ENCODE data around the gene UGT8. TPM values are rescaled to one million over a fixed set of nuclear protein-coding genes. Genes with fewer than 3 reads are reported as not detected.

The UGT8 gene
- total RNA-seq, 1 donor from 2014 or later, result 2.1 TPM

GRCh38 chr4:114677346-114677979, 78.9 kb downstream of the UGT8 start:
- Histone ChIP-seq H3K4me1 (ENCODE audit: control insufficient read depth in 3 of 3, insufficient read depth in 3 of 3, low read length in 3 of 3) (no peaks in the 10 kb centered on the region), H3K36me3 (ENCODE audit: control insufficient read depth in 3 of 3, insufficient read depth in 3 of 3, low read length in 3 of 3) (no peaks in the 10 kb centered on the region), H3K27ac (ENCODE audit: low read depth, low read length) (no peak overlapping the region), H3K9ac (ENCODE audit: low read depth in 1 of 3, low read length in 3 of 3) (no peak overlapping the region), H3K9me3 (ENCODE audit: control insufficient read depth in 3 of 3, low read length in 3 of 3) (no peaks in the 10 kb centered on the region), H3K27me3 (ENCODE audit: control insufficient read depth in 3 of 3, insufficient read depth in 3 of 3, low read length in 3 of 3) (no peaks in the 10 kb centered on the region), H3K4me3 (ENCODE audit: low read length in 3 of 3) (no peak overlapping the region)

DNA sequence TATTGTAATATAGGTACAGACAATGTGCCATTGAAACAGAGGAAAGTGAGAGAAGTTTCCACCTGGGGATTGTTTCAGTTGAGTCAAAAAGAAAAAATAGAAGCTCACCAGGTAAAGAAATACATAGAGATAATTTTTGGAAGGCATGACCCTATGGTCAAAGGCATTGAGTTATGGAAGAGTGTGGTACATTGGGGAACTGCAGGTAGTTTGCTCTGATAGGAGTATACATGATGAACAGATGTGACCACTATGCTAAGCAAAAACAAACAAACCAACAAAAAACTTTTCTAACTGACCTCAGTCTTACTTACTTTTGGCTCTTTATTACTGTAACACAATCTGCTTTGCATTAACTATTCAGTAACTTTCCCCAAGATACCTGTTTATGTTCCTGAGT, 85.9 kb downstream of the UGT8 start:
- Histone ChIP-seq H3K4me1 (ENCODE audit: control insufficient read depth in 3 of 3, insufficient read depth in 3 of 3, low read length in 3 of 3) (no peaks in the 10 kb centered on the region), H3K9me3 (ENCODE audit: control insufficient read depth in 3 of 3, low read length in 3 of 3) (no peaks in the 10 kb centered on the region), H3K27me3 (ENCODE audit: control insufficient read depth in 3 of 3, insufficient read depth in 3 of 3, low read length in 3 of 3) (no peaks in the 10 kb centered on the region), H3K9ac (ENCODE audit: low read depth in 1 of 3, low read length in 3 of 3) (no peak overlapping the region), H3K36me3 (ENCODE audit: control insufficient read depth in 3 of 3, insufficient read depth in 3 of 3, low read length in 3 of 3) (no peaks in the 10 kb centered on the region), H3K4me3 (ENCODE audit: low read length in 3 of 3) (no peak overlapping the region), H3K27ac (ENCODE audit: low read depth, low read length) (no peak overlapping the region)

GRCh38 chr4:114688059-114688458, 89.5 kb downstream of the UGT8 start:
- H3K36me3 ChIP-seq (ENCODE audit: control insufficient read depth in 3 of 3, insufficient read depth in 3 of 3, low read length in 3 of 3), result no peaks in the 10 kb centered on the region
- H3K9me3 ChIP-seq (ENCODE audit: control insufficient read depth in 3 of 3, low read length in 3 of 3), result no peaks in the 10 kb centered on the region

GRCh38 chr4:114690571-114690970, 92.0 kb downstream of the UGT8 start:
- H3K9me3 ChIP-seq (ENCODE audit: control insufficient read depth in 3 of 3, low read length in 3 of 3), result no peaks in the 10 kb centered on the region
- H3K4me3 ChIP-seq (ENCODE audit: low read length in 3 of 3), result no peak overlapping the region
- no peak overlapping the region for H3K27ac ChIP-seq (ENCODE audit: low read depth, low read length)
- H3K27me3 ChIP-seq (ENCODE audit: control insufficient read depth in 3 of 3, insufficient read depth in 3 of 3, low read length in 3 of 3), result no peaks in the 10 kb centered on the region
- H3K9ac ChIP-seq (ENCODE audit: low read depth in 1 of 3, low read length in 3 of 3), result no peak overlapping the region
- H3K4me1 ChIP-seq (ENCODE audit: control insufficient read depth in 3 of 3, insufficient read depth in 3 of 3, low read length in 3 of 3), result no peaks in the 10 kb centered on the region
- no peaks in the 10 kb centered on the region for H3K36me3 ChIP-seq (ENCODE audit: control insufficient read depth in 3 of 3, insufficient read depth in 3 of 3, low read length in 3 of 3)

More at GRCh38 chr4:114688059-114688458, 89.5 kb downstream of the UGT8 start:
- Histone ChIP-seq H3K9ac (ENCODE audit: low read depth in 1 of 3, low read length in 3 of 3) (no peak overlapping the region), H3K27me3 (ENCODE audit: control insufficient read depth in 3 of 3, insufficient read depth in 3 of 3, low read length in 3 of 3) (no peaks in the 10 kb centered on the region), H3K27ac (ENCODE audit: low read depth, low read length) (no peak overlapping the region), H3K4me3 (ENCODE audit: low read length in 3 of 3) (no peak overlapping the region), H3K4me1 (ENCODE audit: control insufficient read depth in 3 of 3, insufficient read depth in 3 of 3, low read length in 3 of 3) (no peaks in the 10 kb centered on the region)

GRCh38 chr4:114691865-114692264, 93.3 kb downstream of the UGT8 start:
- Histone ChIP-seq H3K4me3 (ENCODE audit: low read length in 3 of 3) (no peak overlapping the region), H3K27ac (ENCODE audit: low read depth, low read length) (no peak overlapping the region), H3K36me3 (ENCODE audit: control insufficient read depth in 3 of 3, insufficient read depth in 3 of 3, low read length in 3 of 3) (no peaks in the 10 kb centered on the region), H3K27me3 (ENCODE audit: control insufficient read depth in 3 of 3, insufficient read depth in 3 of 3, low read length in 3 of 3) (no peaks in the 10 kb centered on the region), H3K4me1 (ENCODE audit: control insufficient read depth in 3 of 3, insufficient read depth in 3 of 3, low read length in 3 of 3) (no peaks in the 10 kb centered on the region), H3K9me3 (ENCODE audit: control insufficient read depth in 3 of 3, low read length in 3 of 3) (no peaks in the 10 kb centered on the region), H3K9ac (ENCODE audit: low read depth in 1 of 3, low read length in 3 of 3) (no peak overlapping the region)

DNA sequence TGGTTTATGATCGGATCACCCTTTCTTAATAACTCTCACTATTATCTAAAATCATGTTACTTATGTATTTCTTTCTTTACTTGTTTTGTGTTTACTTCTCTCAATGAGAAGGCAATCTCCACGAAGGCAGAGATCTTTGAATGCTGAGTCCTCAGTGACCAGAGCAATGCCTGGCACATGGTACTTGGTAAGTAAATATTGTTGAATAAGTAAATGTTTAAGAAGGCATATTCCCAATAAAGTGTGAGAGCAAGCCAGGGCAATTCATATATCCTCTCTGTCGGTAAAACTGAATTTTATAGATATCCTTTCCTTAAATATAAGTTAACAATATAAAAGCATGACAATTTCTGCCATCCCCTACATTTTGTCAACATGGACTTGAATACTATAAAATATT, 94.4 kb downstream of the UGT8 start:
- no peaks in the 10 kb centered on the region for H3K27me3 ChIP-seq (ENCODE audit: control insufficient read depth in 3 of 3, insufficient read depth in 3 of 3, low read length in 3 of 3)
- no peak overlapping the region for H3K4me3 ChIP-seq (ENCODE audit: low read length in 3 of 3)
- no peaks in the 10 kb centered on the region for H3K9me3 ChIP-seq (ENCODE audit: control insufficient read depth in 3 of 3, low read length in 3 of 3)
- no peaks in the 10 kb centered on the region for H3K4me1 ChIP-seq (ENCODE audit: control insufficient read depth in 3 of 3, insufficient read depth in 3 of 3, low read length in 3 of 3)
- no peaks in the 10 kb centered on the region for H3K36me3 ChIP-seq (ENCODE audit: control insufficient read depth in 3 of 3, insufficient read depth in 3 of 3, low read length in 3 of 3)
- H3K27ac ChIP-seq (ENCODE audit: low read depth, low read length), result no peak overlapping the region
- H3K9ac ChIP-seq (ENCODE audit: low read depth in 1 of 3, low read length in 3 of 3), result no peak overlapping the region

DNA sequence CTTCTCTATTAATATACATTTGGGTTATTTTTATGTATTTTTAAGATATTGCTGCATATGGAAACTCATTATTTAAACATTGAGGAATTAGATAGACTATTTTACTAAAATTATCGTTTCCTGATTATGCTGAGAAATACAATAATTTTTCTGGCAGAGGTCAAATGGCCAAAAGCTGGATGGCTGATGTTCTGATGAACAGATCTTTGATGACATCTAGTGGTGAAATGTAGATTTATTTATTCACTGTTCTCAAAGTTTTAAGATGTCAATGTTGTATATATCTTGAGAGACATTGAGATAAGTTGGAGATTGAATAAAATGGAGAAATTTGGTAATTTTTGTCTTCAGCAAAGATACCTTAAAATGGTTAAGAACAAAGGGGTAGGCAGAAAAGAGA, 96.2 kb downstream of the UGT8 start:
- no peak overlapping the region for H3K27ac ChIP-seq (ENCODE audit: low read depth, low read length)
- no peaks in the 10 kb centered on the region for H3K36me3 ChIP-seq (ENCODE audit: control insufficient read depth in 3 of 3, insufficient read depth in 3 of 3, low read length in 3 of 3)
- no peaks in the 10 kb centered on the region for H3K27me3 ChIP-seq (ENCODE audit: control insufficient read depth in 3 of 3, insufficient read depth in 3 of 3, low read length in 3 of 3)
- H3K4me1 ChIP-seq (ENCODE audit: control insufficient read depth in 3 of 3, insufficient read depth in 3 of 3, low read length in 3 of 3), result no peaks in the 10 kb centered on the region
- H3K4me3 ChIP-seq (ENCODE audit: low read length in 3 of 3), result no peak overlapping the region
- no peak overlapping the region for H3K9ac ChIP-seq (ENCODE audit: low read depth in 1 of 3, low read length in 3 of 3)
- no peaks in the 10 kb centered on the region for H3K9me3 ChIP-seq (ENCODE audit: control insufficient read depth in 3 of 3, low read length in 3 of 3)

DNA sequence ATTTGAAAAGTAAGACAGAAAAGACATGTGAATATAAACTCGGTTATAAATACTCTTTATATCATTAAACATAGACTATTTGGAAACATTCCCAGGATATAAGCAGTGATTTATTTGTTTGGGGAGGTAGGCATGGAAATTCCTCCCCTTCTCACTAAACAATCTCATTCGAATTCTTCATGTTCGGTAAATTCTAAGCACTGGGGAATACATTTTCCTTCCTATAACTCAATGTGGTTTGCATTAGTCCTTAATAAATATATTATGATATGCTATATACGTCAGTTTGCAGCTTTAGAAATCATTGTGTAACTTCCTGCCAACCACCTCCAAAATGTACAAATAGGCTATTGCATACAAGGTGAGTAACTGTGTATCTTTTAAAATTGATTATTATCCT, 99.6 kb downstream of the UGT8 start:
- no peak overlapping the region for H3K27ac ChIP-seq (ENCODE audit: low read depth, low read length)
- no peaks in the 10 kb centered on the region for H3K9me3 ChIP-seq (ENCODE audit: control insufficient read depth in 3 of 3, low read length in 3 of 3)
- H3K36me3 ChIP-seq (ENCODE audit: control insufficient read depth in 3 of 3, insufficient read depth in 3 of 3, low read length in 3 of 3), result no peaks in the 10 kb centered on the region
- no peaks in the 10 kb centered on the region for H3K27me3 ChIP-seq (ENCODE audit: control insufficient read depth in 3 of 3, insufficient read depth in 3 of 3, low read length in 3 of 3)
- no peak overlapping the region for H3K9ac ChIP-seq (ENCODE audit: low read depth in 1 of 3, low read length in 3 of 3)
- no peaks in the 10 kb centered on the region for H3K4me1 ChIP-seq (ENCODE audit: control insufficient read depth in 3 of 3, insufficient read depth in 3 of 3, low read length in 3 of 3)
- H3K4me3 ChIP-seq (ENCODE audit: low read length in 3 of 3), result no peak overlapping the region

- H3K27me3 ChIP-seq (ENCODE audit: control insufficient read depth in 3 of 3, insufficient read depth in 3 of 3, low read length in 3 of 3), result no peaks in the 10 kb centered on the region
- H3K36me3 ChIP-seq (ENCODE audit: control insufficient read depth in 3 of 3, insufficient read depth in 3 of 3, low read length in 3 of 3), result no peaks in the 10 kb centered on the region
- no peak overlapping the region for H3K27ac ChIP-seq (ENCODE audit: low read depth, low read length)
- H3K4me3 ChIP-seq (ENCODE audit: low read length in 3 of 3), result no peak overlapping the region
- no peaks in the 10 kb centered on the region for H3K9me3 ChIP-seq (ENCODE audit: control insufficient read depth in 3 of 3, low read length in 3 of 3)
- no peak overlapping the region for H3K9ac ChIP-seq (ENCODE audit: low read depth in 1 of 3, low read length in 3 of 3)
- H3K4me1 ChIP-seq (ENCODE audit: control insufficient read depth in 3 of 3, insufficient read depth in 3 of 3, low read length in 3 of 3), result no peaks in the 10 kb centered on the region
Observed at GRCh38 chr4:114701491-114701890, 102.9 kb downstream of the UGT8 start.

DNA sequence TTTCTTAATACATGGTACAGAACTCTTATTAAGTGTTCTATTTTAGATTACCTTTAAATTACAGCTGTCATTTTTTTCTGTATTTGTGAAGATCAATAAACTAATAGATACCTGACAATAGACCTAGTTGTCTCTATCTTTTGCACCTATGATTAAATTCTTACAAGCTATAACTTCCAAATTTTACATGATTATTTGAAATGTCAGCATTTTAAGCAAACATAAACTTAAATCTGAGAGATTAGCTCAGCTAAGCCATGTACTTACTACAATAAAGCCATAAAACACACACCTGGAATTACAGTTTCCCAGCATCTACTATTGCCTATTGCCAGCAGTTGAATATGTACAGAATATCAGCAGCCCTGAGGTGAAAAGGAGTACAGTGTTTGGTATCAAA, 118.8 kb downstream of the UGT8 start:
- H3K9me3 ChIP-seq (ENCODE audit: control insufficient read depth in 3 of 3, low read length in 3 of 3), result no peaks in the 10 kb centered on the region
- H3K36me3 ChIP-seq (ENCODE audit: control insufficient read depth in 3 of 3, insufficient read depth in 3 of 3, low read length in 3 of 3), result no peaks in the 10 kb centered on the region
- no peak overlapping the region for H3K4me3 ChIP-seq (ENCODE audit: low read length in 3 of 3)
- H3K27ac ChIP-seq (ENCODE audit: low read depth, low read length), result no peak overlapping the region
- no peaks in the 10 kb centered on the region for H3K4me1 ChIP-seq (ENCODE audit: control insufficient read depth in 3 of 3, insufficient read depth in 3 of 3, low read length in 3 of 3)
- H3K9ac ChIP-seq (ENCODE audit: low read depth in 1 of 3, low read length in 3 of 3), result no peak overlapping the region
- no peaks in the 10 kb centered on the region for H3K27me3 ChIP-seq (ENCODE audit: control insufficient read depth in 3 of 3, insufficient read depth in 3 of 3, low read length in 3 of 3)
